Keratinocyte (primary cell): ENCODE data around the gene S100A2. TPM values are rescaled to one million over a fixed set of nuclear protein-coding genes. Genes with fewer than 3 reads are reported as not detected.

ENCODE experiments used
- DNase-seq: peaks from one replicate; pipeline ENCODE4 v3.0.0-alpha.2; 2011; ENCODE audit warnings: low read depth, missing footprints, low spot score
- FAIRE-seq: peaks from 2 replicates; lab custom pipeline; 2011; peaks lifted over from hg19 to GRCh38; lab: Jason Lieb, UNC
- H2AFZ ChIP-seq: 2 replicates; pipeline ENCODE4 v1.6.0; 2012; ENCODE audit warnings: low read length, control low read depth, inconsistent platforms; ENCODE audit not compliant: control insufficient read depth
- H3K27ac ChIP-seq: 2 replicates; pipeline ENCODE4 v1.5.1; 2011; ENCODE audit warnings: low read length; ENCODE audit not compliant: control insufficient read depth, insufficient read depth
- H3K27me3 ChIP-seq: 3 replicates; pipeline ENCODE4 v1.6.0; 2011; ENCODE audit warnings: low read length; ENCODE audit not compliant: control insufficient read depth, insufficient read depth; ENCODE audit errors: extremely low read depth
- H3K36me3 ChIP-seq, 2 experiments: 2 replicates in 1 of 2; 3 replicates in 1 of 2; pipeline ENCODE4 v1.5.1; 2011; ENCODE audit warnings: low read length in 2 of 2, mild to moderate bottlenecking in 1 of 2; ENCODE audit not compliant: control insufficient read depth in 2 of 2, insufficient read depth in 2 of 2; ENCODE audit errors: extremely low read depth in 1 of 2
- H3K4me1 ChIP-seq: 3 replicates; pipeline ENCODE4 v1.5.1; 2011; ENCODE audit warnings: low read length; ENCODE audit not compliant: control insufficient read depth, insufficient read depth; ENCODE audit errors: extremely low read depth
- H3K4me2 ChIP-seq: 3 replicates; pipeline ENCODE4 v1.6.0; 2011; ENCODE audit warnings: low read depth, low read length; ENCODE audit not compliant: control insufficient read depth, insufficient read depth; ENCODE audit errors: extremely low read depth
- H3K4me3 ChIP-seq, 3 experiments: fragments of 200-600 bp in 1 of 3; sonication (generic) in 1 of 3; 2 replicates in 2 of 3; 3 replicates in 1 of 3; pipeline ENCODE4 v1.5.1; 2011 to 2016; ENCODE audit warnings: low read length in 3 of 3, mild to moderate bottlenecking in 3 of 3, control low read depth in 2 of 3, inconsistent platforms in 1 of 3, low read depth in 1 of 3, mixed read lengths in 1 of 3, mixed run types in 1 of 3, moderate library complexity in 1 of 3; ENCODE audit not compliant: control insufficient read depth in 2 of 3, insufficient read depth in 2 of 3; ENCODE audit errors: extremely low read depth in 1 of 3
- H3K79me2 ChIP-seq: 2 replicates; pipeline ENCODE4 v1.6.0; 2012; ENCODE audit warnings: low read length; ENCODE audit not compliant: control insufficient read depth, insufficient read depth
- H3K9ac ChIP-seq: 3 replicates; pipeline ENCODE4 v1.6.0; 2011; ENCODE audit warnings: low read length; ENCODE audit not compliant: control insufficient read depth, insufficient read depth; ENCODE audit errors: extremely low read depth
- H3K9me1 ChIP-seq: 3 replicates; pipeline ENCODE4 v1.6.0; 2011; ENCODE audit warnings: low read length; ENCODE audit not compliant: control insufficient read depth, insufficient read depth; ENCODE audit errors: extremely low read depth
- H3K9me3 ChIP-seq: 2 replicates; pipeline ENCODE4 v1.5.1; 2012; ENCODE audit warnings: low read depth, low read length; ENCODE audit not compliant: control insufficient read depth
- H4K20me1 ChIP-seq: 3 replicates; pipeline ENCODE4 v1.6.0; 2011; ENCODE audit warnings: low read length; ENCODE audit not compliant: control insufficient read depth, insufficient read depth; ENCODE audit errors: extremely low read depth
- EZH2 ChIP-seq: IDR thresholded peaks from one replicate; pipeline ENCODE4 v1.6.1; 2012; ENCODE audit warnings: inconsistent platforms, mild to moderate bottlenecking, low read length, moderate library complexity
- dilution Hi-C: fragments of 300-500 bp; cut with MboI; formaldehyde crosslinking; loops from one replicate; pipeline ENCODE4 v1.7.0; 2020; ENCODE audit warnings: low sequenced_read_pairs; ENCODE audit not compliant: extremely low pct_ligation_motif_present
- polyA plus RNA-seq, 5 experiments: library from polyadenylated mRNA; depleted of rRNA in 3 of 5; stranded (reverse) in 3 of 5; stranded (forward) in 1 of 5; unstranded in 1 of 5; fragments of >200 nt; gene quantifications; 1 replicate in 1 of 5; 2 replicates in 3 of 5; 3 replicates in 1 of 5; pipeline versions ENCODE4 v1.2.1 to v1.2.3, GENCODE V29; 2011 to 2012; ENCODE audit warnings: missing spikeins in 2 of 5, low read depth in 1 of 5, low replicate concordance in 1 of 5
- TF ChIP-seq, protein P1 (sequence below), 3 experiments: IDR thresholded peaks in 1 of 3; conservative IDR thresholded peaks in 1 of 3; optimal IDR thresholded peaks in 1 of 3; 2 replicates in 2 of 3; 3 replicates in 1 of 3; pipeline versions ENCODE3 to v1.5.1; 2011; ENCODE audit warnings: low read length in 3 of 3, mild to moderate bottlenecking in 3 of 3, moderate library complexity in 2 of 3, control low read depth in 1 of 3, inconsistent platforms in 1 of 3; ENCODE audit not compliant: insufficient read depth in 2 of 3; ENCODE audit errors: extremely low read depth in 1 of 3

S100A2 gene
- polyA plus RNA-seq, 1 donor (not counting 4 experiments of a cell fraction or from before 2014, with no cell fraction given), result 12,757 TPM

DNA sequence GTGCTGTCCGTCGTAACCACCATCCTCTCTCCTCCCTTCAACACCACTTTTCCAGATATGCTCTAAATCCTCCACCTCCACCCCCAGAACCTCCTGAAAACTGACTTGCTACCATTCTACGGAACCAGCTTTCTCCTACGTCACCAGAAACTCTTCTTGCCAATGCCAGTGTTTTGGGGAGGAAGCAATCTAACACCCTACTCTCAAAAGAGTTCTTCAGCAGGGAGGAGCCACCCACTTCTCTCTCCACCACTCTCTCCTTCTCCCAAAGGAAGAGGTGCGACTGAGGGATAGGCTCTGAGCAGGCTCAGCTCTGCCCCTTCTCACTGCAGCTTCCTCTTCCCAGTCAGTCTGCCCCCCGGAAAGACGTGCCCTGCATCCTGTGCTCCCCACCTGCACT lies 6.1 kb upstream of the S100A2 start:
- H2AFZ ChIP-seq, result no peak overlapping the region
- H3K4me3 ChIP-seq, result no peak overlapping the region
- peak overlapping the region; percentile 52 for H3K9ac ChIP-seq
- no peaks in the 10 kb centered on the region for H3K36me3 ChIP-seq
- no peak for DNase-seq
- H3K4me2 ChIP-seq, result no peak overlapping the region
- no peaks in the 10 kb centered on the region for H4K20me1 ChIP-seq
- H3K9me1 ChIP-seq, result no peaks in the 10 kb centered on the region
- H3K27me3 ChIP-seq, result no peaks in the 10 kb centered on the region
- peaks cover 48% of the 10 kb centered on the region for H3K4me1 ChIP-seq
- dilution Hi-C loops, result no loop called here
- FAIRE-seq, result no peak
- TF ChIP-seq, protein P1, sequence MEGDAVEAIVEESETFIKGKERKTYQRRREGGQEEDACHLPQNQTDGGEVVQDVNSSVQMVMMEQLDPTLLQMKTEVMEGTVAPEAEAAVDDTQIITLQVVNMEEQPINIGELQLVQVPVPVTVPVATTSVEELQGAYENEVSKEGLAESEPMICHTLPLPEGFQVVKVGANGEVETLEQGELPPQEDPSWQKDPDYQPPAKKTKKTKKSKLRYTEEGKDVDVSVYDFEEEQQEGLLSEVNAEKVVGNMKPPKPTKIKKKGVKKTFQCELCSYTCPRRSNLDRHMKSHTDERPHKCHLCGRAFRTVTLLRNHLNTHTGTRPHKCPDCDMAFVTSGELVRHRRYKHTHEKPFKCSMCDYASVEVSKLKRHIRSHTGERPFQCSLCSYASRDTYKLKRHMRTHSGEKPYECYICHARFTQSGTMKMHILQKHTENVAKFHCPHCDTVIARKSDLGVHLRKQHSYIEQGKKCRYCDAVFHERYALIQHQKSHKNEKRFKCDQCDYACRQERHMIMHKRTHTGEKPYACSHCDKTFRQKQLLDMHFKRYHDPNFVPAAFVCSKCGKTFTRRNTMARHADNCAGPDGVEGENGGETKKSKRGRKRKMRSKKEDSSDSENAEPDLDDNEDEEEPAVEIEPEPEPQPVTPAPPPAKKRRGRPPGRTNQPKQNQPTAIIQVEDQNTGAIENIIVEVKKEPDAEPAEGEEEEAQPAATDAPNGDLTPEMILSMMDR (optimal IDR thresholded peaks at IDR 0.05 in 1 of 3, IDR thresholded peaks at IDR 0.05 in 1 of 3, conservative IDR thresholded peaks at IDR 0.05 in 1 of 3; ENCODE audit: extremely low read depth in 1 of 3, insufficient read depth in 2 of 3, low read length in 3 of 3), result no peak
- no peak for TF ChIP-seq EZH2
- H3K27ac ChIP-seq, result peak overlapping the region; percentile 81
- H3K79me2 ChIP-seq, result peaks cover 2% of the 10 kb centered on the region
- H3K9me3 ChIP-seq, result no peaks in the 10 kb centered on the region

DNA sequence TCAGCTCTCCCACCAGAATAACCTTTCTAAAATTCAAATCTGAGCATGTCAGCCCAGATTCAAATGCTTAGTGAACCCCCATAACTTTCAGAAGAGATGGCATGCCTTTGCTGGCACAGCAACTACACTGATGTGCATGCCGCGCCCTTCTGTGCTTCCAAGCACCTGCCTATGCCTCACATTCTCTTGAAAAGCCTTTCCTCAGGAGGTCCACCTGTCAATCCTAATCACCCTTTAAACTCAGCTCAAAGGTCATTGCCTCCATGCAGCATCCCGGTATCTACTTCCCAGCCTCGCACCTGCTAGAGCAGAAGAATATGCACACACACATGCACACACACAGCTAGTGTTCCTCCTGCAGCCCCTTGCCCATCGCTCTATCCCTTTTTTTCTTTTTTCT lies 5.2 kb upstream of the S100A2 start:
- H3K4me3 ChIP-seq, result no peak overlapping the region
- no peaks in the 10 kb centered on the region for H3K27me3 ChIP-seq
- DNase-seq (no peak), FAIRE-seq (no peak)
- peaks cover 2% of the 10 kb centered on the region for H3K79me2 ChIP-seq
- H3K4me2 ChIP-seq, result no peak overlapping the region
- no peaks in the 10 kb centered on the region for H3K36me3 ChIP-seq
- H3K9me3 ChIP-seq, result no peaks in the 10 kb centered on the region
- H3K9ac ChIP-seq, result no peak overlapping the region
- H3K9me1 ChIP-seq, result no peaks in the 10 kb centered on the region
- TF ChIP-seq EZH2, result no peak
- TF ChIP-seq, protein P1 (optimal IDR thresholded peaks at IDR 0.05 in 1 of 3, IDR thresholded peaks at IDR 0.05 in 1 of 3, conservative IDR thresholded peaks at IDR 0.05 in 1 of 3; ENCODE audit: extremely low read depth in 1 of 3, insufficient read depth in 2 of 3, low read length in 3 of 3), result no peak
- peaks cover 52% of the 10 kb centered on the region for H3K4me1 ChIP-seq
- dilution Hi-C loops, result no loop called here
- no peak overlapping the region for H2AFZ ChIP-seq
- no peak overlapping the region for H3K27ac ChIP-seq
- H4K20me1 ChIP-seq, result no peaks in the 10 kb centered on the region
